Skeletal muscle satellite cell (primary cell): ENCODE measurements around the gene ATRNL1.

Experiments
- H3K27me3 ChIP-seq: 2 replicates; pipeline ENCODE4 v1.7.0; 2013; ENCODE audit warnings: low read length; ENCODE audit not compliant: control insufficient read depth, insufficient read depth
- H3K36me3 ChIP-seq: 2 replicates; pipeline ENCODE4 v1.7.0; 2013; ENCODE audit warnings: mild to moderate bottlenecking, control low read depth, low read length; ENCODE audit not compliant: insufficient read depth
- H3K4me1 ChIP-seq: 2 replicates; pipeline ENCODE4 v1.7.0; 2013; ENCODE audit warnings: low read length; ENCODE audit not compliant: control insufficient read depth, insufficient read depth
- H3K4me2 ChIP-seq: 2 replicates; pipeline ENCODE4 v1.7.0; 2013; ENCODE audit warnings: mild to moderate bottlenecking, low read length
- H3K4me3 ChIP-seq: 2 replicates; pipeline ENCODE4 v1.7.0; 2013; ENCODE audit warnings: low read length
- H3K9ac ChIP-seq: 2 replicates; pipeline ENCODE4 v1.7.0; 2013; ENCODE audit warnings: mild to moderate bottlenecking, low read depth, low read length, moderate library complexity
- H3K9me3 ChIP-seq: replicated peaks from 2 replicates; pipeline ENCODE4 v1.7.0; 2013; ENCODE audit warnings: mild to moderate bottlenecking, control low read depth, low read length

The ATRNL1 gene

DNA sequence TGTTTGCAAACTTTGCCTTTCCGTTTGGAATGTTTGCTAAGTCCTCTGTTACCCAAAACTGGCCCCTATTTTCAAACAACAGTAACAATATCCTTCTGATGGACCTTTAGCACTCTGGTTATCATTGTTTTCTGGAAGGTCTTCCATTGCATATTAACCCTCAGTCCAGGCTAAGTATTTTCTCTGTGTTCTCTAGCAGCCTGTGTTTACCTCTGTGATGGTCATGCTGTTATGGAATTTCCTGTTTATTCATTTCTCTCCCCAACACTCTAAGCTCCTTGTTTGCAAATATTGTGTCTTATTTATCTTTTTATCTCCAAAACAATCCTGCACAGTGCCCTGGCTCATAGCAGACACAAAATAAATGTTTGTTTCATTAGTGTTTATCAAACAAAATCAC lies 560.3 kb downstream of the ATRNL1 start:
- Histone ChIP-seq H3K27me3 (no peaks in the 10 kb centered on the region), H3K9ac (no peak overlapping the region), H3K4me2 (no peak overlapping the region), H3K9me3 (no peaks in the 10 kb centered on the region), H3K4me3 (no peak overlapping the region), H3K4me1 (peaks cover 46% of the 10 kb centered on the region), H3K36me3 (no peaks in the 10 kb centered on the region)

DNA sequence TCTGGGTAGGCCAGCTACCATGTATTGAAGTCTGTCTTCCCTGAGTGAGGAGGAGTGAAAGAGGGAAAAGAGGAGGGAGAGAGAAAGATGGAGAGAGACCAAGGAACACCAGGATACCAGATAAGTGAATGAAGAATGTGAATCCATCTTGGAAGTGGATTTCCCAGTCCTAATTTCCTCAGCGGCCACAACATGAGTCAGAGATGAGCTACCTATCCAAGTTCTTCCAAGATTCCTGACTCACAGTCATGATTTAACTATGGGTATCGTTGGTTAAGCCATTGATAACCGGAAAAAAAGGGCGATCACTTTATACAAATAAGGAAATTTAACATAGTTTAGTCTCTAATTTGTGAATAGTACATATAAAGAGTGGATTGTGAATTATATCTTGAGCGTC lies 561.8 kb downstream of the ATRNL1 start:
- H3K9me3 ChIP-seq, result no peaks in the 10 kb centered on the region
- H3K4me1 ChIP-seq, result peaks cover 58% of the 10 kb centered on the region
- H3K4me2 ChIP-seq, result no peak overlapping the region
- no peaks in the 10 kb centered on the region for H3K36me3 ChIP-seq
- no peak overlapping the region for H3K9ac ChIP-seq
- H3K27me3 ChIP-seq, result no peaks in the 10 kb centered on the region
- no peak overlapping the region for H3K4me3 ChIP-seq

GRCh38 chr10:115657161-115657860 lies 564.1 kb downstream of the ATRNL1 start:
- Histone ChIP-seq H3K36me3 (no peaks in the 10 kb centered on the region), H3K4me1 (peaks cover 65% of the 10 kb centered on the region), H3K4me3 (no peak overlapping the region), H3K9ac (peak overlapping the region; percentile 77), H3K4me2 (peak overlapping the region; percentile 33), H3K9me3 (no peaks in the 10 kb centered on the region), H3K27me3 (no peaks in the 10 kb centered on the region)

DNA sequence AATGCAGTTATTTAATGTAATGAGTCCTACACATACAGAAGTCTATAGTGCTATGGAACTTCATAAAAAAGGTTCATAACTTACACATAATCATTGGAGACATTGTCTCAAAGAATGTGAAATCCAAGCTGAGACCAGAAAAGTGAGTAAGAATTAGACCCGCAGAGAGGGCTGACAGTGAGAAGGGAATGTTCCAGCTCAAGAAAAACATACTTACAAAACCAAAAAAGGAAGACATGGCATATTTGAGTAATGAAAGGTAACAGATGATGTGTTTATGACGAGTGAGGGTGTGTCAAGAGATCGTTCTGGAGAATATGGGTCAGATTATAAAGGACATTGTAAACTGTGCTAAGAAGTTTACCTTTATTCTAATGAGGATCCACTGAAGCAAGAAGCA lies 566.5 kb downstream of the ATRNL1 start:
- no peaks in the 10 kb centered on the region for H3K9me3 ChIP-seq
- peak overlapping the region; percentile 68 for H3K4me2 ChIP-seq
- no peaks in the 10 kb centered on the region for H3K36me3 ChIP-seq
- H3K27me3 ChIP-seq, result no peaks in the 10 kb centered on the region
- peak overlapping the region; percentile 61 for H3K4me3 ChIP-seq
- H3K4me1 ChIP-seq, result peaks cover 68% of the 10 kb centered on the region
- H3K9ac ChIP-seq, result peak overlapping the region; percentile 77

DNA sequence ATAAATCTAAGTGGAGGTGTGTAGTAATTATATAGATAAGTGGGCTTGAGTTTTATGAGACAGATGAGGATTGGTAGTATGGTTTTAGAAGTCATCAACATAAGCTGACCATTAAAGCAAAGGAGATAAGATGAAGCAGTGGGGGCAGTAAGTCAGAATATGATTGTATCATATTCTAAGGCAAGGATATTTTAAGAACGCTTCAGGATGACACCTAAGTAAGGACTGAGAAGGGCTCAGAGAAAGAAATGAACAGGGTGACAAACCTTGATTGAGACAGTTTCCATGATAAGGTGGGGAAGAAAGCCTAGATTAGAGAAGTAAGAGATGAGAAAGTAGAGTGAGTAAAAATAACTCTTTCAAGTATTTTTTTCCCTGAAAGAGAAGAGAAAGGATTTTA lies 567.2 kb downstream of the ATRNL1 start:
- peak overlapping the region; percentile 74 for H3K9ac ChIP-seq
- no peaks in the 10 kb centered on the region for H3K9me3 ChIP-seq
- no peaks in the 10 kb centered on the region for H3K36me3 ChIP-seq
- peaks cover 68% of the 10 kb centered on the region for H3K4me1 ChIP-seq
- no peaks in the 10 kb centered on the region for H3K27me3 ChIP-seq
- H3K4me2 ChIP-seq, result peak overlapping the region; percentile 68
- H3K4me3 ChIP-seq, result peak overlapping the region; percentile 61

- no peaks in the 10 kb centered on the region for H3K9me3 ChIP-seq
- H3K9ac ChIP-seq, result no peak overlapping the region
- no peaks in the 10 kb centered on the region for H3K27me3 ChIP-seq
- no peaks in the 10 kb centered on the region for H3K36me3 ChIP-seq
- H3K4me2 ChIP-seq, result no peak overlapping the region
- H3K4me3 ChIP-seq, result no peak overlapping the region
- peaks cover 51% of the 10 kb centered on the region for H3K4me1 ChIP-seq
Observed at GRCh38 chr10:115662422-115662821, 569.3 kb downstream of the ATRNL1 start.

DNA sequence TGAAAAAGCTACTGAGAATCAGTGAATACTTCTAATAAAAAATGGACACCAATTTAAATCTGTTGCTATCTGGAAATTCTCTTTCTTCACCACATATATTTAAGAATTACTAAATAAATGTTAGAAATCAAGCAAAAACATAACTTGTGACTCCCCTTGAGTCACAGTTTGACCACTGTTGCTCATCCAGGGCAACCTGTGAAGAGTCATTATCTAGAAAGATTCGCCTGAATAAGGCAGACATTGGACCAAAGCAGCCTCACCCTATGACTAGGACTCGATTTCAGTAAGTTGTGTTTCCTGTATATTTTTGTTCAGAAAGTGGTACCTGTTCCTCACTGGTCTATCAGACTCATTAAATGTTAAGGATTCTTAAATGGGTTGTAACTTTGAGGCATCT lies 572.4 kb downstream of the ATRNL1 start:
- Histone ChIP-seq H3K4me3 (no peak overlapping the region), H3K9ac (peak overlapping the region; percentile 15), H3K27me3 (no peaks in the 10 kb centered on the region), H3K4me2 (peak overlapping the region; percentile 26), H3K9me3 (no peaks in the 10 kb centered on the region), H3K36me3 (no peaks in the 10 kb centered on the region), H3K4me1 (peaks cover 32% of the 10 kb centered on the region)

- H3K9me3 ChIP-seq, result no peaks in the 10 kb centered on the region
- no peak overlapping the region for H3K4me3 ChIP-seq
- H3K4me1 ChIP-seq, result peaks cover 7% of the 10 kb centered on the region
- no peak overlapping the region for H3K9ac ChIP-seq
- no peaks in the 10 kb centered on the region for H3K27me3 ChIP-seq
- H3K36me3 ChIP-seq, result no peaks in the 10 kb centered on the region
- no peak overlapping the region for H3K4me2 ChIP-seq
Observed at GRCh38 chr10:115674496-115674895, 581.3 kb downstream of the ATRNL1 start.

GRCh38 chr10:115696747-115697146 lies 603.6 kb downstream of the ATRNL1 start:
- no peak overlapping the region for H3K4me3 ChIP-seq
- no peaks in the 10 kb centered on the region for H3K27me3 ChIP-seq
- no peaks in the 10 kb centered on the region for H3K36me3 ChIP-seq
- no peak overlapping the region for H3K4me2 ChIP-seq
- no peak overlapping the region for H3K9ac ChIP-seq
- H3K9me3 ChIP-seq, result no peaks in the 10 kb centered on the region
- no peaks in the 10 kb centered on the region for H3K4me1 ChIP-seq

DNA sequence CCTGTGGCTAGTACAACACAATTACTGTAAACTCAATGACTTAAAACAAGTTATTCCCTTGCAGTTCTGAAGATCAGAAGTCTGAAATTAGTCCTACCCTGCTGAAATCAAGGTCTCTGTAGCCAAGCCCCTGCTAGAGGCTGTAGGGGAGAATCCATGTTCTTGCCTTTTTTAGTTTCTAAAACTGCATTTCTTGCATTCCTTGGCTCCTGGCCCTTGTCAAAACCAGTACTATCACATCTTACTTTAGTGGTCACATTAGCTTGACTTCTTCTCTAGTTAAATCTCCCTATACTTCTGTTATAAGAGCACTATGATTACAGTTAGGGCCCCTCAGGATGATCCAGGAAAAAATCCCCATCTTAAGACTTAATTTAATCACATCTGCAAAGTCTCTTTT lies 612.9 kb downstream of the ATRNL1 start:
- H3K4me2 ChIP-seq, result no peak overlapping the region
- H3K9me3 ChIP-seq, result no peaks in the 10 kb centered on the region
- H3K4me3 ChIP-seq, result no peak overlapping the region
- H3K36me3 ChIP-seq, result no peaks in the 10 kb centered on the region
- H3K9ac ChIP-seq, result peak overlapping the region; percentile 25
- no peaks in the 10 kb centered on the region for H3K27me3 ChIP-seq
- peaks cover 8% of the 10 kb centered on the region for H3K4me1 ChIP-seq

DNA sequence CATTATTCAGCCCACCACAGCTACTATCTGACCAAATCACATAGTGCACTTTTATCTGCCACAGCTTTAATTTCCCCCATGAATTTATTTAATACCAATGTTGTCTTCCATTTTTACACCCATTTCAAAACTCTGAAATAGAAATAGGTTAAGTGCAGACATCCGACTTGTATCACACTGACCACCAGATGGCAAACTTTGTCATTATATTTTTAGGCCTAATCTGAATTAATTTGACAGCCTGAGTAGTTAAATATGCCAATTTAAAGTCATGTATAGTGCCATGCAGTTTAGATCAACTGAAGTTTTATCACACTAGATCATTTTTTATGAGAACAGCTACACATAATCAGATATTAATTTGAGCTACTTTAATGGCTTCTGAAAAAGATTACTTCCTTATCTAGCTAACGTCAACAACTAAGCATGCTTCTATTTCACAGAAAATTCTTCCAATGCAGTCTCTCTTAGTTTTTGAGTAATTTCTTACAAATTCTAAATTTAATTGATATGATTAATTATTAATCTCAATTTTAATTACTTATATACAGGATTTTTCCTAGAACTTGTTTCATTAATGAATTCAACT lies 613.4 kb downstream of the ATRNL1 start:
- Histone ChIP-seq H3K9me3 (no peaks in the 10 kb centered on the region), H3K36me3 (no peaks in the 10 kb centered on the region), H3K4me3 (no peak overlapping the region), H3K9ac (peak overlapping the region; percentile 25), H3K4me1 (peaks cover 8% of the 10 kb centered on the region), H3K27me3 (no peaks in the 10 kb centered on the region), H3K4me2 (no peak overlapping the region)

DNA sequence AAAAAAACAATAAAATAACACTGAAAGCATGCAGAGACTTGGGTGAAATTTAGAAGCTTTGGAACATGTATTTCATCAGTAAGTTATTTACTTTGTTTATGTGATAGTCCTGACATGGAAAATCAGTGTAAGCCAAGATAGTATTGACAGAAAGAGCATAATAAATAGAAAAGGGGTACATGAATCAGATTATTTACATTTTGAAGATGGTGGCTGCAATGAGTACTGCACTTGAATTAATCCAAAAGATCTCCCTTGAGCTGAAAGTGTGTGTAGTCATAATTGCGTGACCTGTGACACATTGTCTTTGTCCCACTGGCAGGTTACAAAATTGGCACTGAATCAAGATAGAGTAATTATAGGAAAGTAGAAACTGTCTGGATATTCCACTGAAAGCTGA lies 617.0 kb downstream of the ATRNL1 start:
- H3K4me2 ChIP-seq, result no peak overlapping the region
- H3K36me3 ChIP-seq, result no peaks in the 10 kb centered on the region
- H3K4me1 ChIP-seq, result peaks cover 8% of the 10 kb centered on the region
- no peaks in the 10 kb centered on the region for H3K27me3 ChIP-seq
- H3K9me3 ChIP-seq, result no peaks in the 10 kb centered on the region
- H3K4me3 ChIP-seq, result no peak overlapping the region
- no peak overlapping the region for H3K9ac ChIP-seq
